GM21786 (cell line): Measurements from ENCODE around the gene ADCYAP1R1.

Experiments used
- ATAC-seq: cut with Tn5 transposase; IDR thresholded peaks from one replicate; pipeline ENCODE4 v1.9.1; 2021; ENCODE audit not compliant: unreplicated experiment

The ADCYAP1R1 gene

GRCh38 chr7:31066516-31067130, 14.5 kb downstream of the ADCYAP1R1 start:
- ATAC-seq = no peak

DNA sequence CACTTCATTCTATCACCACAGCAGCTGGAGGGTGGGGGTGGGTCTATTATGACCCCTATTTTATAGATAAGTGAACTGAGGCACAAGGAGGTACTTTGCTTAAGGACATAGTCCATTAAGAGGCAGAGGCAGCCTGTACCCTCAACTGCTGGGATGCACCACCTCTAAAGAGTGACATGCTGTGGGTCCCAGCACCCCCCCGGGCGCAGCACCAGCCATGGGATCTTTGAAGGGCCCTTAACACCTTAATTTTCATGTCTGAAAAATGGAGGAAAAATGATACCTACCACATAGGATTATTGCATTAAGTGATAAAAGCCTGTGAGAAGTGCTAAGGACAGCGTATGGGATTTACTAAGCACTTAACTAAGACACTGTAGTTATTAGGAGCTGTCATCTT, 15.4 kb downstream of the ADCYAP1R1 start:
- no peak for ATAC-seq

DNA sequence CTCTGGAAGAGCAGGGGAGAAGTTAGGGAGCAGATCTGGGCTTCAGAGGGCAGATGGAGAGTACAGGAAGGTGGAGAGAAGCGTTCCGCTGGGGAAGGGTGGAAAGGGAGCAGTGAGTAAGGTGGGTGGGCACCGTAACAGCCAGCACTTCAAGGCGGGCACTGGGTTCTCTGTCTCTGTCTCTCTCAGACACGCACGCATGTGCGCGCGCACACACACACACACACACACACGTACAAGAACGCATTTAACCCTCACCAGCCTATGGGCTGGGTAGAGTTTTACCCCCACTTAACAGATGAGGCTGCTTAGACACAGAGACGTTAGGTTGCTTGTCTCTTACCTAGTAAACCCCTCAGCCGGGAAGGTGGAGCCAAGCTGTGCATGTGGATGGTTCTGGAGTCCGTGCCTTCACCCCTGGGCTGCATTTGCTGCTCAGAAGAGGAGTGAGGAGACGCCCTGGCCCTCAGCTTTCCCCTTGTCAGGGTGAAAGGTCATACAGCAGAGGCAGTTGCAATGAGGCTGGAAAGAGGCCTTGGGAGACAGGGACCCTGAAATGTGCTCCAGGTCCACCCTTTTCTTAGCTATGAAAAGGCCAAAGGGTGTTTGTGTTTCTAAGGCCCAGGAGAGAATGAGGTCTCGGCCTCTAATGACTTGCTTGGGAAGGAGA, 16.0 kb downstream of the ADCYAP1R1 start:
- ATAC-seq = no peak

DNA sequence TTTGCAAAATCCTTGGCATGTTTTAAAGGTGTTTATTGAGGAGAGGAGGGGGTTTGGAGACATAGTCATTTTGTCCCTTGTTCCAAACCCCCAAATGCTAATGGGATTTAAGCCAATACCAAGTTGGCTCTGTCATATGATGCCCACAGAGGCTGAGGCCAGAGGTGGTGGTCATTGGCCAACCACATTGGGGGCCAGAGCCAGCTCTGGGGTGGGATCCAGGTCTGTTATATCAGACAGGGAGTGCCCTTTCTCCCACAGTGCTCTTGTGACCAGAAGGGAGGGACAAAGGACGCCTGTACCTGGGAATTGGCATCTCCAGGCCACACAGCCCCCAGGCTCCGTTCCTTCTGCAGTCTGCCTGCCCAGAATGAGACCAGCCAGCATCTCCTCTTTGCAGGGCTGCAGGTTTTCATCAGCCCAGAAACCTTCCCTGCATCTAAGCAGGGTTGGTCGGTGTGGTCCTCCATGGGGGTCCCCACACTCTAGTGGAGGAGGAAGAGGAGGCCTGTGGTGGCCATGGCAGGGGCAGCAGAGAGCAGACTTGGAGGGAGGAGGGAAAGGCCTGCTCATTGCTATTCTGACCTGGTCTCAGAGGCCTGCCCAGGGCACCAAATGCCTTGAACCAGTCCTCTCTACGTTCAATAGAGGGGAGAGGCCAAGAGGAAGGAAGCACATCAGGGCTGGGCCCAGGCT, 17.9 kb downstream of the ADCYAP1R1 start:
- no peak for ATAC-seq

- ATAC-seq = no peak
These were observed 19.0 kb downstream of the ADCYAP1R1 start for GRCh38 chr7:31070991-31071644.

DNA sequence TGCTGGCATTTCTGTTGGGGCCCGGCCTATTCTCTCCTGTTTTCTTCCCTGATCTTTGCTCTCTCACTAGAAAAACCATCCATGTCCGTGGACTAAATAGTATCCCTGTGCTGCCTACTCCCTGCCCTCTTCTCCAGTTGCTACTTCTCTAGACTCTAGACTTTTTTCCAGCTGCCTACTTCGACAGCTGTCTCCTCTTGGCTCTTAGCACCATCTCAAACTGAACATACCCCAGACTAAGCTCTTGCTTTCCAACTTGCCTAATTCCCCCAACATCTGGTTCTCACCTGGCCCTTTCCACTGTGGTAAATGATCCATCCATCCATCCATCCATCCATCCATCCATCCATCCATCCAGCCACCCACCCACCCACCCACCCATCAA, 19.5 kb downstream of the ADCYAP1R1 start:
- no peak for ATAC-seq

DNA sequence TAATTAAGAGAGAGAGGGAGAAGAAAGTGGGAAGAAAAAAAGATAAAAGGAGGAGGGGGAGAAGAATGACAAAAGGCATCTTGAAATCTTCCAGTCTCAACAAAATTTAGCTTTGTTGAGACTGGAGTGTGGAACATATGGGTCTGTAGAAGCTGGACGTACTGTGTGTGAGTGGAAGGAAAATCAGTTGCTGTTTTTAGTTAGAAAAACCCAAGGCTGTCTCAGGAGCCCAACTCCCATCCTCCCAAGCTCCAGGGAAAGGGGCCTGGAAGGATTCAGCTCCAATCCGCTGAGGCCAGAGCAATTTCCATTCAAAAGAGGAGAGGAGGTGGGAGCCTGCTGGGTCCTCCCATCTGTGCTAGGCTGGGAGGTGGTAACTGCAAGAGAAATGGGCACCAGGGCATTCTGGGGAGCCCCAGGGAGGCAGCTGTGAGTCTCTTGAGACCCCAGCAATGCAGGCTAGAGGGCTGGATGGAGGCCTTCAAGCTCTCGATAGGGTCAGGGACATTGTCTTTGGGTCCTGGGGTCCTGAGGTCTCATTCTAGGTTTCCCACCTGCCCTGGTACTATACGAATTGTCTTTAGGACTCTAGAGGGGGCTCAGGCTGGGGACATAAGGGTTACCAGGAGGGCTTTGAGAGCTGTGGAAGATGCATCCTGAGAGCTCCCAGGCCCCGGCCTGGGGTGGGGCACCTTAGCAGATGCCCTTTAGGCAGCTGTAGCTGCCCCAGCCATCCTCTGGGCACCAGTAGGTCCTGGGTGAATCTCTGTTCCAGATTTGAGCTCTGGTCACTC, 21.4 kb downstream of the ADCYAP1R1 start:
- no peak for ATAC-seq

- ATAC-seq = no peak
These were observed 21.9 kb downstream of the ADCYAP1R1 start for GRCh38 chr7:31074120-31074383.

DNA sequence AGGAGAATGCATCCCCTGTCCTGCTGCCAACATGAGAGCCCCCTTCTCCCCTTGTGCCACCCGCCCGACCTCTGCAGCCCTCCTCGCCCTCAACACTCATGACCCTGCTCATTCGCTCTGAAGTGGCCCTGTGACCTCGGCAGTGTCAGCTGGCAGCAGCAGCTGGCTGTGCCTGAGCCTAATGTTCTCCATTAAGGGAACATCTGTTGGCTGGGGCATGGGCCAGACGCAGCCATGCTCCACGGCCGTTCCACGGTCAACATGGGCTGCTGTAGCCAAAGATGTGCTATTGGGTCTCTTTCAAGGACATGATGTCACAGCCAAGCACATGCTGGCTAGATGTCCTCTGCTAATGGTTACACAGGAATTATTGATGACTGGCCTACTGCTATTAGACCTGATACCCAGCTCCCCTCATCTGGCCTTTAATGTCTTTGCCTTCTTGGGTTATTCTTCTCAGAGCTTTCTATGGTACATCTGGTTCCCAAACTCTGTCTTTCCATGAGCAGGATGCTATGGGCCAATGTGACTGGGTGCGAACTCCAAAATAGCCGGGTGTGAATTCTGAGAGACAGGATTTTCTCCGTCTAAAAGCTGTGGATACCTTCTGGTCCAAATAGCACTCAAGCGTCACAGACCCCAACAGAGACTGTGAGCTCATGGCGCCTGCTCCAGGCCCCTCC, 22.4 kb downstream of the ADCYAP1R1 start:
- no peak for ATAC-seq

GRCh38 chr7:31075086-31075405, 22.9 kb downstream of the ADCYAP1R1 start:
- ATAC-seq = no peak

DNA sequence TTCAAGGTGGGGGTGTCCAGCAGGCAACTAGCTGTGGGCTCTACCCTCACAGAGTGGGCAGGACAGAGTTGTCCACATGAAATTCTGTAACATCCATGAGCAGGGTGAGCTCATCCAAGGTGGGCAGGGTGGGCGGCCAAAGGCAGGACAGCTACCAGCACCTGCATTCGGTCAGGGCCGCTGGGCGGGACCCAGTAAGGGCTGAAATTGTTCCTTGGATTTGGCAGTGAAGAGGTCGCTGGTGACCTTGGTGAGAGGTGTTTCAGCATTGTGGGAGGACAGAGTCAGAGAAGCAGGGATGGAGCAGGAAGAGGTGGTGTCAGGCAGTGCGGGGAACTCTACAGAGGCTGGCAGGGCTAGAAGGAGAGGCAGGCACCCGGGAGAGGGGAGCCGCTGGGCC, 23.9 kb downstream of the ADCYAP1R1 start:
- no peak for ATAC-seq

GRCh38 chr7:31076641-31077310, 24.7 kb downstream of the ADCYAP1R1 start:
- ATAC-seq = no peak

DNA sequence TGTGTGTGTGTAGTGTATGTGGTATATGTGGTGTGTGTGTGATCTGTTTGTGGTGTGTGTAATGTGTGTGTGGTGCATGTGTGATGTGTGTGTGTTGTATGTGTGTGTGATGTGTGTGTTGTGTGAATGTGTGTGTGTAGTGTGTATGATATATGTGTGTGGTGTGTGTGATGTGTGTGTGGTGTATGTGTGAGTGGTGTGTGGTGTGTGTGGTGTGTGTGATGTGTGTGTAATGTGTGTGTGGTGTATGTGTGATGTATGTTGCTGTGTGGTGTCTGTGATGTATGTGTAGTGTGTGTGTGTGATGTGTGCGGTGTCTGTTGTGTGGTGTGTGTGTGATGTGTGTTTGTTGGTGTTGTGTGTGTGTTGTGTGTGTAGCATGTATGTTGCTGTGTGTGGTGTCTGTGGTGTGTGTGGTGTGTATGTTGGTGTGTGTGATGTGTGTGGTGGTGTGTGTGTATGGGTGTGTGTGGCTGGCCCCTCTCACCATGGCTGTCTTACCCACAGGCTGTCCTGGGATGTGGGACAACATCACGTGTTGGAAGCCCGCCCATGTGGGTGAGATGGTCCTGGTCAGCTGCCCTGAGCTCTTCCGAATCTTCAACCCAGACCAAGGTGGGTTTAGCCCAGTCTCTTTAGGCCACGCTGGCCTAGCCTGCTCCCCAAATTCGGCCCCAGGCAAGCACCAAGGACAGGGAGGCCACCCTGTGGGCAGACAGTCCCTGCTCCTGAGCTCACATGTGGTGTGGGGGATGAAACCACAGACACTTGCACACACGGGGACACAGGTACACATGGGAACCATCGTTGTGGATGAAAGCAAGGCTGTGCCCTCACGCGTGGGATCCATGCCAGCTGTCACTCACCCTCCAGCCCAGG, 25.6 kb downstream of the ADCYAP1R1 start:
- no peak for ATAC-seq

- no peak for ATAC-seq
These were observed 26.4 kb downstream of the ADCYAP1R1 start for GRCh38 chr7:31078363-31078990.

- no peak for ATAC-seq
These were observed 27.2 kb downstream of the ADCYAP1R1 start for GRCh38 chr7:31079126-31079823.

GRCh38 chr7:31079824-31080511, 27.9 kb downstream of the ADCYAP1R1 start:
- no peak for ATAC-seq

GRCh38 chr7:31080763-31081162, 28.7 kb downstream of the ADCYAP1R1 start:
- no peak for ATAC-seq

DNA sequence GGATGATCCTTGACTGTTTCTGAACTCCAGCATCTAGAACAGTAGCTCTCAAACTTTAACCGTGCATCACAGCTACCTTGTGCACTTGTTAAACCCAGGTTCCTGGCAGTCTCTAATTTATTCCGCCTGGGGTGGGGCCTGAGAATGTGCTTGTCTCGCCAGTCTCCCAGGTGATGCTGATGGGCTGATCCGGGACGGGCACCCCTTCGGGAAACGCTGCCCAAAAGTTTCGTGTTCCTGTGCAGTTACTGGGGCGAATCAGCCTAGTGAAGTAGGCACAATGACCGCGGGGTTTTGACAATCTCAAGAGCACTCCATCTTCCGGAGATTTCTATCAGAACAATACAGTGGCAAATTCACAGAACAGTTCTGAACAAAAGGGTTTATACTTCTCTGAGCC, 29.9 kb downstream of the ADCYAP1R1 start:
- ATAC-seq = no peak
